Endothelial cell of umbilical vein (primary cell): ENCODE data around the gene NLRP9. TPM values are rescaled to one million over a fixed set of nuclear protein-coding genes. Genes with fewer than 3 reads are reported as not detected.

Source experiments
- BruUV-seq: library from RNA; stranded (reverse); fragments of 400-500 nt; replicated peaks from 2 replicates; lab custom pipeline; 2021; lab: Mats Ljungman, UMichigan
- CTCF ChIA-PET: fragments of 300-600, 350-600 bp; sonication (Branson Sonifier 250); formaldehyde crosslinking; loops from one replicate; lab custom pipeline; 2021; ENCODE audit warnings: antibody characterized with exemption, inconsistent platforms; lab: Charles Lee
- POLR2A ChIA-PET: fragments of 300-600, 350-600 bp; sonication (Branson Sonifier 250); formaldehyde crosslinking; loops from one replicate; lab custom pipeline; 2021; ENCODE audit warnings: antibody characterized with exemption, inconsistent platforms; lab: Charles Lee
- DNase-seq: peaks from one replicate; pipeline ENCODE4 v3.0.0-alpha.2; 2011; ENCODE audit warnings: low read depth, low spot score
- FAIRE-seq: peaks from 2 replicates; lab custom pipeline; 2011; peaks lifted over from hg19 to GRCh38; lab: Jason Lieb, UNC
- H2AFZ ChIP-seq: 2 replicates; pipeline ENCODE4 v1.6.0; 2012; ENCODE audit warnings: low read depth, low read length, control low read depth, inconsistent platforms
- H3K27ac ChIP-seq: 2 replicates; pipeline ENCODE4 v1.5.1; 2011; ENCODE audit warnings: low read depth, mild to moderate bottlenecking, control low read depth, low read length, moderate library complexity; ENCODE audit not compliant: insufficient read depth
- H3K27me3 ChIP-seq, 2 experiments: 2 replicates each; pipeline versions ENCODE4 v1.6.0 to v1.6.1; 2011; ENCODE audit warnings: low read length in 2 of 2, mixed read lengths in 1 of 2; ENCODE audit not compliant: control insufficient read depth in 2 of 2, insufficient read depth in 2 of 2
- H3K36me3 ChIP-seq, 2 experiments: 2 replicates in 1 of 2; 3 replicates in 1 of 2; pipeline ENCODE4 v1.5.1; 2011; ENCODE audit warnings: low read length in 2 of 2, mild to moderate bottlenecking in 1 of 2, moderate library complexity in 1 of 2; ENCODE audit not compliant: control insufficient read depth in 2 of 2, insufficient read depth in 2 of 2; ENCODE audit errors: extremely low read depth in 1 of 2
- H3K4me1 ChIP-seq: 3 replicates; pipeline ENCODE4 v1.5.1; 2011; ENCODE audit warnings: mild to moderate bottlenecking, low read length; ENCODE audit not compliant: control insufficient read depth, insufficient read depth; ENCODE audit errors: extremely low read depth
- H3K4me2 ChIP-seq: 2 replicates; pipeline ENCODE4 v1.6.1; 2011; ENCODE audit warnings: low read length, control low read depth, mixed read lengths; ENCODE audit not compliant: insufficient read depth
- H3K4me3 ChIP-seq, 3 experiments: fragments of 200-600 bp in 1 of 3; sonication (generic), shearing (Covaris generic) in 1 of 3; replicated peaks in 1 of 3; 2 replicates each; pipeline ENCODE4 v1.5.1; 2011 to 2016; ENCODE audit warnings: control low read depth in 3 of 3, low read length in 3 of 3, mild to moderate bottlenecking in 2 of 3, inconsistent platforms in 1 of 3, low read depth in 1 of 3, moderate library complexity in 1 of 3; ENCODE audit not compliant: insufficient read depth in 1 of 3
- H3K79me2 ChIP-seq: 2 replicates; pipeline ENCODE4 v1.6.0; 2012; ENCODE audit warnings: low read length, inconsistent platforms; ENCODE audit not compliant: control insufficient read depth, insufficient read depth
- H3K9ac ChIP-seq: replicated peaks from 2 replicates; pipeline ENCODE3; 2011; ENCODE audit warnings: low read length, control low read depth; ENCODE audit not compliant: insufficient read depth; ENCODE audit errors: extremely low read depth
- H3K9me1 ChIP-seq: replicated peaks from 3 replicates; pipeline ENCODE4 v1.6.0; 2011; ENCODE audit warnings: mild to moderate bottlenecking, low read length; ENCODE audit not compliant: control insufficient read depth, insufficient read depth; ENCODE audit errors: extremely low read depth
- H3K9me3 ChIP-seq: replicated peaks from 2 replicates; pipeline ENCODE4 v1.5.1; 2012; ENCODE audit warnings: low read length, inconsistent platforms; ENCODE audit not compliant: control insufficient read depth, insufficient read depth
- H4K20me1 ChIP-seq: replicated peaks from 2 replicates; pipeline ENCODE3; 2011; ENCODE audit warnings: mild to moderate bottlenecking, low read length; ENCODE audit not compliant: control insufficient read depth, insufficient read depth; ENCODE audit errors: extremely low read depth
- EZH2 ChIP-seq: IDR thresholded peaks from 2 replicates; pipeline ENCODE4 v1.6.1; 2012; ENCODE audit warnings: borderline replicate concordance, low read depth, mild to moderate bottlenecking, moderate library complexity, low read length, inconsistent platforms; ENCODE audit not compliant: severe bottlenecking
- FOS ChIP-seq: IDR thresholded peaks from 2 replicates; pipeline ENCODE4 v1.6.1; 2011; ENCODE audit warnings: mild to moderate bottlenecking, low read length, moderate library complexity, borderline replicate concordance; ENCODE audit not compliant: insufficient read depth
- GATA2 ChIP-seq: IDR thresholded peaks from 2 replicates; pipeline ENCODE4 v1.7.0; 2011; ENCODE audit warnings: low read depth, mild to moderate bottlenecking, moderate library complexity, mixed read lengths, low read length; ENCODE audit not compliant: insufficient read length, insufficient read depth
- JUN ChIP-seq: IDR thresholded peaks from 2 replicates; pipeline ENCODE4 v1.6.1; 2011; ENCODE audit warnings: borderline replicate concordance, low read depth; ENCODE audit not compliant: insufficient read length, insufficient read depth
- MYC ChIP-seq: IDR thresholded peaks from one replicate; pipeline ENCODE4 v1.6.1; 2011; ENCODE audit warnings: mild to moderate bottlenecking, low read depth, low read length
- POLR2A ChIP-seq: IDR thresholded peaks from 2 replicates; pipeline ENCODE4 v1.6.1; 2012; ENCODE audit warnings: low read depth, mild to moderate bottlenecking, control low read depth, low read length
- POLR2AphosphoS5 ChIP-seq: IDR thresholded peaks from 2 replicates; pipeline ENCODE4 v1.6.1; 2012; ENCODE audit warnings: low read depth, mild to moderate bottlenecking, control low read depth, low read length, moderate library complexity; ENCODE audit not compliant: insufficient read depth
- dilution Hi-C: fragments of 300-500 bp; cut with MboI; formaldehyde crosslinking; loops from one replicate; pipeline ENCODE4 v1.15.0; 2019; ENCODE audit warnings: low sequenced_read_pairs; ENCODE audit not compliant: extremely low pct_ligation_motif_present
- intact Hi-C: fragments of 100-400 bp; cut with micrococcal nuclease; formaldehyde crosslinking; loops from one replicate; pipeline ENCODE4 v1.10.0; 2022
- polyA plus RNA-seq, 4 experiments: library from polyadenylated mRNA; depleted of rRNA in 3 of 4; stranded (reverse) in 3 of 4; unstranded in 1 of 4; fragments of >200 nt; gene quantifications; 2 replicates each; pipeline versions ENCODE4 v1.2.1 to v1.2.3, GENCODE V29; 2011 to 2012; ENCODE audit warnings: missing spikeins in 1 of 4
- total RNA-seq: library from RNA; stranded (reverse); gene quantifications from 2 replicates; pipeline ENCODE4 v1.2.3, GENCODE V29; 2021
- TF ChIP-seq, protein P1 (sequence below): IDR thresholded peaks from 2 replicates; pipeline ENCODE4 v1.6.1; 2011; ENCODE audit not compliant: insufficient read depth, insufficient read length
- TF ChIP-seq, protein P2 (sequence below), 2 donors: IDR thresholded peaks; 1 replicate in 1 of 2; 2 replicates in 1 of 2; pipeline ENCODE4 v1.5.1; 2011; ENCODE audit warnings: low read length in 2 of 2, mild to moderate bottlenecking in 2 of 2, moderate library complexity in 2 of 2, control low read depth in 1 of 2, inconsistent platforms in 1 of 2, low read depth in 1 of 2; ENCODE audit not compliant: insufficient read depth in 1 of 2; ENCODE audit errors: extremely low read depth in 1 of 2

Gene NLRP9
- total and polyA plus RNA-seq, 2 donors (not counting 3 experiments of a cell fraction or from before 2014, with no cell fraction given), result not detected

DNA sequence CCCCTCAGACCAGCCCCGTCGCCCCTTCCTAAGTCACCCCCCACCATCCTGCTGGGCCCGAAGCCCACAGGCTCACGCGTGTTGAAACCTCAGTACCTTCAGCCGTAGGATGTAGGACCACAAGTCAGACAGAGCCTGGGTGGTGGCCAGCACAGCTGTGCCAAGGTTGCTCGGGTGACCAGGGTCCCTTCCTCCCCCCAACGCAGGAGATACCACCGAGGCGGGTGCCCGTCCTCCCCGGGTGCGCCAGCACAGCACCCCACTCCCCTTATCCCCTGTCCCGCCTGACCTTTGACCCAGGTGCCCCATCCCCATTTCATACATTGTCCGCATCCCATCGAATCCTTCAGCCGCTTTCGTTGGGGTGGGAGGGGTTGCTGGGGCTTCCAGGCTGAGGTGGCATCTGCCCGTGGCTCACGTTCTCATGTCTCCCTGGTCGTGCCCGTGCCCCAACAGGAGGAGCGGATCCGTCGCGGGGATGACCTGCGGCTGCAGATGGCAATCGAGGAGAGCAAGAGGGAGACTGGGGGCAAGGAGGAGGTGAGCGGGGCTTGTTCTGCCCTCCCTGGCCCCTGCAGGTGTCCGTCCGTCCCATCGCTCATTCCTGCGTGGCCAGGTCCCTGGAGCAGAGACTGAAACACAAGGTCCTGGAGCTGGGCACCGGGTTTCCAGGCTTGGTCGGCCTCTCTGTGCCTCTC, 48.6 kb downstream of the NLRP9 start:
- CTCF ChIA-PET, result no interaction called here
- no peaks in the 10 kb centered on the region for H3K9me3 ChIP-seq
- no peak overlapping the region for H3K4me2 ChIP-seq
- no TSS peak for BruUV-seq
- no peaks in the 10 kb centered on the region for H3K9me1 ChIP-seq
- TF ChIP-seq POLR2A, result no peak
- TF ChIP-seq JUN, result no peak
- TF ChIP-seq GATA2, result no peak
- no peak for TF ChIP-seq POLR2AphosphoS5
- TF ChIP-seq MYC, result no peak
- TF ChIP-seq, protein P1, sequence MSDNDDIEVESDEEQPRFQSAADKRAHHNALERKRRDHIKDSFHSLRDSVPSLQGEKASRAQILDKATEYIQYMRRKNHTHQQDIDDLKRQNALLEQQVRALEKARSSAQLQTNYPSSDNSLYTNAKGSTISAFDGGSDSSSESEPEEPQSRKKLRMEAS, result no peak
- TF ChIP-seq, protein P2, sequence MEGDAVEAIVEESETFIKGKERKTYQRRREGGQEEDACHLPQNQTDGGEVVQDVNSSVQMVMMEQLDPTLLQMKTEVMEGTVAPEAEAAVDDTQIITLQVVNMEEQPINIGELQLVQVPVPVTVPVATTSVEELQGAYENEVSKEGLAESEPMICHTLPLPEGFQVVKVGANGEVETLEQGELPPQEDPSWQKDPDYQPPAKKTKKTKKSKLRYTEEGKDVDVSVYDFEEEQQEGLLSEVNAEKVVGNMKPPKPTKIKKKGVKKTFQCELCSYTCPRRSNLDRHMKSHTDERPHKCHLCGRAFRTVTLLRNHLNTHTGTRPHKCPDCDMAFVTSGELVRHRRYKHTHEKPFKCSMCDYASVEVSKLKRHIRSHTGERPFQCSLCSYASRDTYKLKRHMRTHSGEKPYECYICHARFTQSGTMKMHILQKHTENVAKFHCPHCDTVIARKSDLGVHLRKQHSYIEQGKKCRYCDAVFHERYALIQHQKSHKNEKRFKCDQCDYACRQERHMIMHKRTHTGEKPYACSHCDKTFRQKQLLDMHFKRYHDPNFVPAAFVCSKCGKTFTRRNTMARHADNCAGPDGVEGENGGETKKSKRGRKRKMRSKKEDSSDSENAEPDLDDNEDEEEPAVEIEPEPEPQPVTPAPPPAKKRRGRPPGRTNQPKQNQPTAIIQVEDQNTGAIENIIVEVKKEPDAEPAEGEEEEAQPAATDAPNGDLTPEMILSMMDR (IDR thresholded peaks at IDR 0.05; ENCODE audit: extremely low read depth in 1 of 2, insufficient read depth in 1 of 2, low read depth in 1 of 2, low read length in 2 of 2), result no peak
- no peak for TF ChIP-seq EZH2
- no peak for TF ChIP-seq FOS
- no peak overlapping the region for H3K9ac ChIP-seq
- no peak overlapping the region for H3K27ac ChIP-seq
- FAIRE-seq (no peak), DNase-seq (no peak)
- H3K27me3 ChIP-seq, result no peaks in the 10 kb centered on the region
- H4K20me1 ChIP-seq, result no peaks in the 10 kb centered on the region
- dilution Hi-C loops, result no loop called here
- H3K4me3 ChIP-seq, result no peak overlapping the region
- no peaks in the 10 kb centered on the region for H3K4me1 ChIP-seq
- peaks cover 4 to 55% of the 10 kb centered on the region in 2 experiments for H3K36me3 ChIP-seq
- POLR2A ChIA-PET, result no interaction called here
- no peak overlapping the region for H2AFZ ChIP-seq
- intact Hi-C loops, result no loop called here
- peaks cover 18% of the 10 kb centered on the region for H3K79me2 ChIP-seq
